Activated CD8-positive, alpha-beta T cell treated with anti-CD3 and anti-CD28 coated beads, Interleukin-2, amount 10 ng/mL, durations not matched to agents 7 days and 5 days (primary cell): Measurements from ENCODE around the gene KRTAP2-2. TPM values are rescaled to one million over a fixed set of nuclear protein-coding genes. Genes with fewer than 3 reads are reported as not detected.
"Not testable (repeated sequence)": the region's sequence is repeated elsewhere in the genome, so short reads cannot be mapped to it uniquely, and the experiment has no call there.

Experiments used
- ATAC-seq: fragments of 150-1000 bp; cut with Tn5 transposase; one replicate; pipeline ENCODE4 v1.10.0; 2021; ENCODE audit warnings: moderate library complexity
- CTCF ChIA-PET: fragments of 350-600 bp; sonication (Branson Sonifier 250); formaldehyde crosslinking; loops from one replicate; lab custom pipeline; 2021; ENCODE audit warnings: antibody characterized with exemption; lab: Charles Lee
- POLR2A ChIA-PET: fragments of 350-600 bp; sonication (Branson Sonifier 250); formaldehyde crosslinking; loops from one replicate; lab custom pipeline; 2021; ENCODE audit warnings: antibody characterized with exemption; lab: Charles Lee
- DNase-seq: peaks from one replicate; pipeline ENCODE4 v3.0.0-alpha.2; 2020
- H3K27ac Mint-ChIP-seq: one replicate; pipeline ENCODE4 v1.8.0; 2021; ENCODE audit warnings: mild to moderate bottlenecking, mixed read lengths
- H3K27me3 Mint-ChIP-seq: one replicate; pipeline ENCODE4 v1.8.0; 2021; ENCODE audit warnings: low read depth, mixed read lengths
- H3K36me3 Mint-ChIP-seq: one replicate; pipeline ENCODE4 v1.8.0; 2021; ENCODE audit warnings: low read depth, mixed read lengths
- H3K4me1 Mint-ChIP-seq: one replicate; pipeline ENCODE4 v1.8.0; 2021; ENCODE audit warnings: low read depth, mixed read lengths
- H3K4me3 Mint-ChIP-seq: one replicate; pipeline ENCODE4 v1.8.0; 2021; ENCODE audit warnings: mild to moderate bottlenecking, mixed read lengths
- H3K9me3 Mint-ChIP-seq: one replicate; pipeline ENCODE4 v1.8.0; 2022; ENCODE audit warnings: mixed read lengths; ENCODE audit not compliant: insufficient read depth
- total RNA-seq, 2 experiments: library from RNA; stranded (reverse); gene quantifications; one replicate each; pipeline ENCODE4 v1.2.3, GENCODE V29; 2021

KRTAP2-2 gene
- total RNA-seq, 2 experiments from 2014 or later: not detected

- Mint-ChIP-seq H3K9me3 (no peaks in the 10 kb centered on the region), H3K36me3 (no peaks in the 10 kb centered on the region), H3K4me1 (no peaks in the 10 kb centered on the region), H3K27ac (no peak within 1 kb of the TSS), H3K4me3 (no peak within 1 kb of the TSS), H3K27me3 (peaks cover 37% of the 10 kb centered on the region)
- no peak for ATAC-seq
- no peak for DNase-seq
- ChIA-PET POLR2A (no interaction called here), CTCF (no interaction called here)
Measured at GRCh38 chr17:41060052-41060604, 5.1 kb upstream of the KRTAP2-2 start, which contains the start of gene KRTAP2-3. Gene KRTAP2-3 (minus strand): TSS chr17:41060114. CDS start chr17:41060050, 64 bp downstream.

GRCh38 chr17:41059276-41060051 is 4.4 kb upstream of the KRTAP2-2 start:
- H3K4me3 Mint-ChIP-seq, H3K4me1 Mint-ChIP-seq, DNase-seq, H3K9me3 Mint-ChIP-seq, CTCF ChIA-PET, H3K36me3 Mint-ChIP-seq, POLR2A ChIA-PET, ATAC-seq, H3K27ac Mint-ChIP-seq: not testable (repeated sequence)
- peaks cover 37% of the 10 kb centered on the region for H3K27me3 Mint-ChIP-seq

- Mint-ChIP-seq H3K27me3 (peaks cover 37% of the 10 kb centered on the region), H3K9me3 (no peaks in the 10 kb centered on the region), H3K4me3 (no peak overlapping the region), H3K4me1 (no peaks in the 10 kb centered on the region), H3K27ac (no peak overlapping the region), H3K36me3 (no peaks in the 10 kb centered on the region)
- POLR2A ChIA-PET: interaction anchor here (1.2 kb wide), 1 partner anchor 11 kb away, joined by 3 read pairs; the partner anchor contains the start of gene KRTAP2-1
- CTCF ChIA-PET: no interaction called here
- DNase-seq (no peak), ATAC-seq (no peak)
Measured at GRCh38 chr17:41058741-41059140, 3.7 kb upstream of the KRTAP2-2 start.

- H3K27me3 Mint-ChIP-seq: peaks cover 40% of the 10 kb centered on the region
- POLR2A ChIA-PET: interaction anchor here (1.2 kb wide), 1 partner anchor 10 kb away, joined by 3 read pairs; the partner anchor contains the start of gene KRTAP2-1
- H3K4me1 Mint-ChIP-seq: no peaks in the 10 kb centered on the region
- H3K36me3 Mint-ChIP-seq: no peaks in the 10 kb centered on the region
- CTCF ChIA-PET: no interaction called here
- DNase-seq (no peak), ATAC-seq (no peak)
- no peak overlapping the region for H3K27ac Mint-ChIP-seq
- no peaks in the 10 kb centered on the region for H3K9me3 Mint-ChIP-seq
- no peak overlapping the region for H3K4me3 Mint-ChIP-seq
Measured at GRCh38 chr17:41057547-41057946, 2.5 kb upstream of the KRTAP2-2 start.

GRCh38 chr17:41054556-41054955 is 474 bp downstream of the KRTAP2-2 start:
- DNase-seq, H3K4me3 Mint-ChIP-seq, H3K9me3 Mint-ChIP-seq, H3K4me1 Mint-ChIP-seq, ATAC-seq, H3K36me3 Mint-ChIP-seq, POLR2A ChIA-PET, H3K27ac Mint-ChIP-seq, CTCF ChIA-PET: not testable (repeated sequence)
- peaks cover 33% of the 10 kb centered on the region for H3K27me3 Mint-ChIP-seq

- H3K9me3 Mint-ChIP-seq: no peaks in the 10 kb centered on the region
- DNase-seq (no peak), ATAC-seq (no peak)
- peaks cover 31% of the 10 kb centered on the region for H3K27me3 Mint-ChIP-seq
- H3K4me1 Mint-ChIP-seq: no peaks in the 10 kb centered on the region
- H3K27ac Mint-ChIP-seq: no peak overlapping the region
- no peak overlapping the region for H3K4me3 Mint-ChIP-seq
- no peaks in the 10 kb centered on the region for H3K36me3 Mint-ChIP-seq
- CTCF ChIA-PET: no interaction called here
- POLR2A ChIA-PET: no interaction called here
Measured at GRCh38 chr17:41054025-41054424, 1.0 kb downstream of the KRTAP2-2 start.

- no peaks in the 10 kb centered on the region for H3K9me3 Mint-ChIP-seq
- H3K27ac Mint-ChIP-seq: no peak overlapping the region
- CTCF ChIA-PET: no interaction called here
- H3K36me3 Mint-ChIP-seq: no peaks in the 10 kb centered on the region
- POLR2A ChIA-PET: no interaction called here
- DNase-seq (no peak), ATAC-seq (no peak)
- peaks cover 28% of the 10 kb centered on the region for H3K27me3 Mint-ChIP-seq
- no peaks in the 10 kb centered on the region for H3K4me1 Mint-ChIP-seq
- no peak overlapping the region for H3K4me3 Mint-ChIP-seq
Measured at GRCh38 chr17:41052566-41052965, 2.5 kb downstream of the KRTAP2-2 start.

GRCh38 chr17:41049110-41049509 is 5.9 kb downstream of the KRTAP2-2 start:
- Mint-ChIP-seq H3K4me1 (no peaks in the 10 kb centered on the region), H3K36me3 (no peaks in the 10 kb centered on the region), H3K9me3 (no peaks in the 10 kb centered on the region), H3K4me3 (no peak overlapping the region), H3K27me3 (peaks cover 32% of the 10 kb centered on the region), H3K27ac (no peak overlapping the region)
- ChIA-PET POLR2A (no interaction called here), CTCF (no interaction called here)
- ATAC-seq (no peak), DNase-seq (no peak)

GRCh38 chr17:41048441-41048840 is 6.6 kb downstream of the KRTAP2-2 start:
- no peak for DNase-seq
- no peak for ATAC-seq
- Mint-ChIP-seq H3K27me3 (peaks cover 30% of the 10 kb centered on the region), H3K4me1 (no peaks in the 10 kb centered on the region), H3K27ac (no peak overlapping the region), H3K4me3 (no peak overlapping the region), H3K9me3 (peaks cover 2% of the 10 kb centered on the region), H3K36me3 (no peaks in the 10 kb centered on the region)
- ChIA-PET POLR2A (interaction anchor here (0.7 kb wide), 1 partner anchor 137 kb away, joined by 3 read pairs; no protein-coding TSS in a partner anchor), CTCF (no interaction called here)

- DNase-seq, H3K4me1 Mint-ChIP-seq, H3K27ac Mint-ChIP-seq, H3K36me3 Mint-ChIP-seq, CTCF ChIA-PET, ATAC-seq, H3K4me3 Mint-ChIP-seq, H3K9me3 Mint-ChIP-seq: not testable (repeated sequence)
- peaks cover 22% of the 10 kb centered on the region for H3K27me3 Mint-ChIP-seq
- POLR2A ChIA-PET: interaction anchor here (0.9 kb wide), 1 partner anchor 11 kb away, joined by 3 read pairs; no protein-coding TSS in a partner anchor
Measured at GRCh38 chr17:41046735-41047465, 8.1 kb downstream of the KRTAP2-2 start, which contains the start of gene KRTAP2-1. Gene KRTAP2-1 (minus strand): TSS chr17:41047316. CDS start chr17:41047267, 49 bp downstream.

- DNase-seq (no peak), ATAC-seq (no peak)
- no peak overlapping the region for H3K27ac Mint-ChIP-seq
- H3K9me3 Mint-ChIP-seq: peaks cover 8% of the 10 kb centered on the region
- no peaks in the 10 kb centered on the region for H3K4me1 Mint-ChIP-seq
- POLR2A ChIA-PET: no interaction called here
- no peak overlapping the region for H3K4me3 Mint-ChIP-seq
- peaks cover 18% of the 10 kb centered on the region for H3K27me3 Mint-ChIP-seq
- CTCF ChIA-PET: no interaction called here
- no peaks in the 10 kb centered on the region for H3K36me3 Mint-ChIP-seq
Measured at GRCh38 chr17:41042953-41043352, 12.1 kb downstream of the KRTAP2-2 start.
